Measurements from ENCODE around the gene INS. TPM values are rescaled to one million over a fixed set of nuclear protein-coding genes. Genes with fewer than 3 reads are reported as not detected.

INS gene
- total and polyA plus RNA-seq, 2 of the 4 experiments (the other 2 are of a cell fraction) = not detected

DNA sequence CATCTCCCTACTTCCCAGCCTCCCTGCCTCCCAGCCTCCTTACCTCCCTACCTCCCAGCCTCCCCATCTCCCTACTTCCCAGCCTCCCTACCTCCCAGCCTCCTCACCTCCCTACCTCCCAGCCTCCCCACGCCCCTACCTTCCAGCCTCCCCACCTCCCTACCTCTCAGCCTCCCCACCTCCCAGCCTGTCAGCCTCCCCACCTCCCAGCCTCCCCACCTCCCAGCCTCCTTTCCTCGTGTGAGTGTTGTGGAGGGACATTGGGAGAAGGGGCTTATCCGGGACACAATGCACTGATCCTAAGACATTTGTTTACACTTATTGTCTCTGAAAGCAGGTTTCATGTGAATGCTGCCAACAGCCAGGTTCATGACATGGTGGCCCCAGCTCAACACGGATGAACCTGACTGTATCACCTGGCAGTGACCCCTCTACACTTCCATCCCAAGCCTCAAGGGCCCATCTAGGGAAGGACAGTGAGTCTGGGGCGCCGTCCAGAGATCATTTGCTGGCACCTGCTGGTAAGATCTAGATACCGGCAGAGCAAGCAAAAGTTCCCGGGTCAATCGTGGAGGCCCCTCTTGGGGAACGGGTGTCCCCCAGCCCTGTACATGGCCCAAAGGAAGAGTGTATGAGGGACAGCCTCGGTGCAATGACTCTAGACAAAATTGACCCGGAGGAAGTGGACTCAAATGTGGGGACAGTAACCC lies 45.1 kb upstream of the INS start:
- in situ Hi-C loops (cut with MboI; ENCODE audit: low sequenced_read_pairs) = no loop called here
- Histone ChIP-seq H2AK5ac (ENCODE audit: low read depth, low read length) (no peak overlapping the region), H2AFZ (replicated peaks; ENCODE audit: low read length, poor library complexity) (no peak overlapping the region), H3K4me3 (ENCODE audit: insufficient read depth, low read depth, low read length) (no peak overlapping the region), H4K20me1 (ENCODE audit: insufficient read depth, low read length) (no peaks in the 10 kb centered on the region), H3K27me3 (ENCODE audit: control insufficient read depth, insufficient read depth, low read length) (peaks cover 16% of the 10 kb centered on the region), H2AK9ac (replicated peaks; ENCODE audit: low read depth, low read length, poor library complexity) (no peak overlapping the region), H2BK20ac (ENCODE audit: low read depth, low read length) (no peak overlapping the region), H3K14ac (replicated peaks; ENCODE audit: low read depth, low read length) (no peak overlapping the region), H2BK15ac (ENCODE audit: low read depth, low read length) (no peak overlapping the region), H3K23ac (ENCODE audit: low read depth, low read length) (no peak overlapping the region), H3K4me1 (ENCODE audit: control insufficient read depth, insufficient read depth, low read length) (no peaks in the 10 kb centered on the region), H4K91ac (ENCODE audit: insufficient read depth, low read depth, low read length) (no peak overlapping the region), H2BK5ac (ENCODE audit: low read depth, low read length, poor library complexity, severe bottlenecking) (no peak overlapping the region), H3K27ac (ENCODE audit: insufficient read depth, low read length) (no peak overlapping the region), H3K79me1 (ENCODE audit: low read depth in 1 of 2, low read length in 2 of 2) (no peaks in the 10 kb centered on the region), H3K4ac (ENCODE audit: low read depth, low read length) (no peak overlapping the region), H3K18ac (ENCODE audit: low read depth, low read length) (no peak overlapping the region), H3K9me3 (ENCODE audit: control insufficient read depth, insufficient read depth, low read length) (peaks cover 5% of the 10 kb centered on the region; the same call in 1 of the 2 replicates), H4K5ac (ENCODE audit: low read depth, low read length) (no peak overlapping the region), H3K56ac (ENCODE audit: extremely low read depth, insufficient read depth, low read length) (no peak overlapping the region), H4K8ac (ENCODE audit: low read depth in 2 of 2, low read length in 2 of 2) (no peak overlapping the region), H3K9ac (ENCODE audit: low read depth, low read length) (no peak overlapping the region), H3K9me1 (ENCODE audit: insufficient read depth, low read length) (no peaks in the 10 kb centered on the region), H2BK120ac (ENCODE audit: low read depth, low read length) (no peak overlapping the region), H3K4me2 (ENCODE audit: low read depth, low read length) (no peak overlapping the region), H3K36me3 (ENCODE audit: control insufficient read depth, insufficient read depth, low read length) (no peaks in the 10 kb centered on the region)
- WGBS, 2 experiments (ENCODE audit: extremely low coverage in 2 of 2, insufficient read length in 1 of 2) = 83% methylated on average over 1 of the region's 12 CpGs; no CpG with 5 or more reads in 1 of the 2 experiments
- TF ChIP-seq NFE2L2 (IDR thresholded peaks at IDR 0.05; ENCODE audit: low read depth, low read length) = no peak
- TF ChIP-seq RCOR1 (IDR thresholded peaks at IDR 0.05; ENCODE audit: insufficient replicate concordance, low read length) = no peak
- TF ChIP-seq POLR2A (IDR thresholded peaks at IDR 0.05; ENCODE audit: low read depth, low read length) = no peak
- DNase-seq (no peak), ATAC-seq (ENCODE audit: low read depth) (no peak)
- ChIA-PET POLR2A (ENCODE audit: unreplicated experiment) (no interaction called here), CTCF (no interaction called here)
- dilution Hi-C loops (cut with HindIII; ENCODE audit: low sequenced_read_pairs, unreplicated experiment) = no loop called here
- intact Hi-C loops (cut with micrococcal nuclease) = no loop called here
- no TSS peak for BruUV-seq (replicated peaks)

Measured in IMR-90 (cell line).